ENCODE measurements around the gene SLC16A2.

The SLC16A2 gene

DNA sequence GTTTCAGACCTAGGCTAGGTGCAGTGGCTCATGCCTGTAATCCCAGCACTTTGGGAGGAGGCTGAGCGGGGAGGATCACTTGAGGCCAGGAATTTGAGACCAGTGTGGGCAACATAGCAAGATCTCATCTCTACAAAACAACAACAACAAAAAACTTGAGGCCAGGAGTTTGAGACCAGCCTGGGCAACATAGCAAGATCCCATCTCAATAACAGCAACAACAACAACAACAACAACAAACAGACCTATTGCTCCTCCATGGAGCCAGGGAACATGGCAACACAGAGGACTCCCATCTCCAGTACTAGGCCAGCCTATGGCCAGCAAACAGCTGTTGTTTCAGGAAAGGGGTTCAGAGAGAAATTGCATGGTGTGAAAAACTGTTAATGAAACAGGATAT, 43.4 kb downstream of the SLC16A2 start:
- 0 out of 2 replicates have a peak, but pooled peaks cover 2% of the 10 kb centered on the region for H3K4me1 ChIP-seq (ENCODE audit: control insufficient read depth, insufficient read depth, low read length)
- no peaks in the 10 kb centered on the region for H3K36me3 ChIP-seq (ENCODE audit: control insufficient read depth in 2 of 2, insufficient read depth in 1 of 2, low read length in 2 of 2)
- ChIA-PET CTCF (no interaction called here), POLR2A (no interaction called here)
- TF ChIP-seq BCL11B (tag by site-specific recombination; IDR thresholded peaks at IDR 0.05; ENCODE audit: low read depth): no peak
- no peak for TF ChIP-seq REPIN1 (tag by site-specific recombination; IDR thresholded peaks at IDR 0.05; ENCODE audit: low read depth)
- TF ChIP-seq ZNF121 (tag by site-specific recombination; IDR thresholded peaks at IDR 0.05): peak; percentile 91
- H3K27ac ChIP-seq (ENCODE audit: extremely low read depth, low read depth, low read length): no peak overlapping the region
- no peak overlapping the region for H3K4me3 ChIP-seq (ENCODE audit: low read depth, low read length)
- H3K9me3 ChIP-seq (ENCODE audit: control insufficient read depth, insufficient read depth, low read depth, low read length): no peaks in the 10 kb centered on the region

GRCh38 chrX:74465424-74465823, 44.1 kb downstream of the SLC16A2 start:
- no peaks in the 10 kb centered on the region for H3K36me3 ChIP-seq (ENCODE audit: control insufficient read depth in 2 of 2, insufficient read depth in 1 of 2, low read length in 2 of 2)
- TF ChIP-seq, protein P1, sequence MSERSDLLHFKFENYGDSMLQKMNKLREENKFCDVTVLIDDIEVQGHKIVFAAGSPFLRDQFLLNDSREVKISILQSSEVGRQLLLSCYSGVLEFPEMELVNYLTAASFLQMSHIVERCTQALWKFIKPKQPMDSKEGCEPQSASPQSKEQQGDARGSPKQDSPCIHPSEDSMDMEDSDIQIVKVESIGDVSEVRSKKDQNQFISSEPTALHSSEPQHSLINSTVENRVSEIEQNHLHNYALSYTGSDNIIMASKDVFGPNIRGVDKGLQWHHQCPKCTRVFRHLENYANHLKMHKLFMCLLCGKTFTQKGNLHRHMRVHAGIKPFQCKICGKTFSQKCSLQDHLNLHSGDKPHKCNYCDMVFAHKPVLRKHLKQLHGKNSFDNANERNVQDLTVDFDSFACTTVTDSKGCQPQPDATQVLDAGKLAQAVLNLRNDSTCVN (tag by site-specific recombination; optimal IDR thresholded peaks at IDR 0.05): no peak
- TF ChIP-seq ZNF155 (tag by site-specific recombination; IDR thresholded peaks at IDR 0.05) (no peak), ZNF280C (tag by site-specific recombination; IDR thresholded peaks at IDR 0.05) (no peak), ZNF561 (tag by site-specific recombination; IDR thresholded peaks at IDR 0.05; ENCODE audit: borderline replicate concordance) (no peak), PRDM2 (tag by site-specific recombination; IDR thresholded peaks at IDR 0.05; ENCODE audit: borderline replicate concordance) (no peak), ZNF785 (tag by site-specific recombination; IDR thresholded peaks at IDR 0.05) (no peak), ZNF501 (tag by site-specific recombination; IDR thresholded peaks at IDR 0.05) (no peak), ZNF558 (tag by site-specific recombination; IDR thresholded peaks at IDR 0.05) (no peak), ELK4 (IDR thresholded peaks at IDR 0.05; ENCODE audit: borderline replicate concordance, low read depth, low read length) (no peak), ZBTB8A (tag by site-specific recombination; IDR thresholded peaks at IDR 0.05) (no peak), ZNF133 (tag by site-specific recombination; IDR thresholded peaks at IDR 0.05) (no peak), KLF9 (tag by site-specific recombination; IDR thresholded peaks at IDR 0.05; ENCODE audit: low read depth) (no peak), ZNF521 (tag by site-specific recombination; IDR thresholded peaks at IDR 0.05) (no peak), SCRT2 (tag by site-specific recombination; IDR thresholded peaks at IDR 0.05) (no peak), ZNF341 (tag by site-specific recombination; IDR thresholded peaks at IDR 0.05; ENCODE audit: low read depth) (no peak)
- H3K4me1 ChIP-seq (ENCODE audit: control insufficient read depth, insufficient read depth, low read length): 0 out of 2 replicates have a peak, but pooled peaks cover 2% of the 10 kb centered on the region
- POLR2A ChIA-PET: no interaction called here
- H3K27ac ChIP-seq (ENCODE audit: extremely low read depth, low read depth, low read length): no peak overlapping the region
- H3K4me3 ChIP-seq (ENCODE audit: low read depth, low read length): no peak overlapping the region
- H3K9me3 ChIP-seq (ENCODE audit: control insufficient read depth, insufficient read depth, low read depth, low read length): no peaks in the 10 kb centered on the region
- CTCF ChIA-PET: no interaction called here

All from HEK293 (cell line).